ENCODE data around the gene ELF2.

- TF ChIP-seq CTCF (IDR thresholded peaks at IDR 0.05), result no peak
- TF ChIP-seq POLR2A (IDR thresholded peaks at IDR 0.05), result no peak
- TF ChIP-seq EP300 (IDR thresholded peaks at IDR 0.05), result no peak
These were observed 14.4 kb upstream of the ELF2 start for GRCh38 chr4:139191373-139191772.
